Cardiac muscle cell (in vitro differentiated cells and primary cell): ENCODE data around the gene TBC1D4. TPM values are rescaled to one million over a fixed set of nuclear protein-coding genes. Genes with fewer than 3 reads are reported as not detected.

Source experiments
- DNase-seq, 2 donors: peaks; one replicate each; pipeline versions ENCODE4 v3.0.0 to v3.0.0-alpha.2; 2010 to 2017; ENCODE audit warnings: low read depth in 1 of 2, low spot score in 1 of 2
- H3K27ac ChIP-seq: fragments of 200-600 bp; sonication (generic); 2 replicates; pipeline ENCODE4 v1.5.1; 2016
- H3K27me3 ChIP-seq: fragments of 200-600 bp; sonication (generic); 2 replicates; pipeline ENCODE4 v1.6.0; 2016; ENCODE audit warnings: control low read depth
- H3K36me3 ChIP-seq: fragments of 200-600 bp; sonication (generic); 2 replicates; pipeline ENCODE4 v1.5.1; 2016; ENCODE audit warnings: control low read depth
- H3K4me1 ChIP-seq: fragments of 200-600 bp; sonication (generic); 2 replicates; pipeline ENCODE4 v1.8.1; 2017; ENCODE audit warnings: low read depth, mild to moderate bottlenecking, mixed run types
- H3K4me3 ChIP-seq: fragments of 200-600 bp; sonication (generic); 2 replicates; pipeline ENCODE4 v1.5.1; 2016; ENCODE audit warnings: mild to moderate bottlenecking
- H3K9me3 ChIP-seq: fragments of 200-600 bp; sonication (generic); 2 replicates; pipeline ENCODE4 v1.5.1; 2017; ENCODE audit warnings: low read depth, mild to moderate bottlenecking, control low read depth
- CTCF ChIP-seq: IDR thresholded peaks from 2 replicates; pipeline ENCODE4 v1.5.1; 2012; ENCODE audit warnings: low read depth, mild to moderate bottlenecking, low read length
- polyA plus RNA-seq: library from polyadenylated mRNA; unstranded; fragments of >200 nt; fragmentation: Nextera tagmentation; extraction: Ambion mirVana; gene quantifications from 2 replicates; pipeline ENCODE4 v1.2.1, GENCODE V29; 2016
- total RNA-seq: library from RNA; depleted of rRNA; stranded (reverse); fragments of >200 nt; gene quantifications from 2 replicates; pipeline ENCODE4 v1.2.3, GENCODE V29; 2016

The TBC1D4 gene
- total and polyA plus RNA-seq, 2 experiments from 2014 or later = 14.8 to 43.7 TPM

DNA sequence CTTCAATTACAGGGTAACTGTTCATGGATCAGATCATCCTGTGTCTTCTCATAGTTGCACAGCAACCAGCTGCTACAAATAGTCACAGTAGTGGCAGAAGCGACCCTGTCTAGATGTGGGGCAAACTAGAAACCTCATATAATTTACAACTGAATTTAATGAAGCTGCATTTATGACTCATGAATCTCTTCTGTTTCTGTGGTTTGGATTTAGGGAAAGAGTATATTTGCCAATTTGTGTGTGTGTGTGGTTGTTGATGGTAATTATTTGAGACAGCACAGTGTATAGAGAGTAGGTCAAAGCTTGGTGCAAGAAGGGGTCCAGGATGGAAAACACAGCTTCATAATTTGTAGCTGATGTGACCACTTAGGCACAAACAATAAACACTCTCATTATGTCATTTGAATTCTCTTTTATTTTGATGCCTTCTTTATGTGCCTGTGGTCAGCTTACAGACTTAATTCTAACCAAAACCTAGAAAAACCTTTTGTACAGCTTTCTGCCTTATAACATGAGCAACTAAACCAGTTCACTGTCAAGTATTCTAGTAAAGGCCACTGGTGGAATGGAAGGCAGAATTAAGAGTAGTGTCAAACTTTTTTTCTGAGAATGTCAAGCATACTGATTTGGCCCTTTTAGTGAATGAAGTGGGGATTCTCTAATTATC is 218.1 kb downstream of the TBC1D4 start:
- no peaks in the 10 kb centered on the region for H3K36me3 ChIP-seq
- no peak overlapping the region for H3K4me3 ChIP-seq
- H3K27me3 ChIP-seq = no peaks in the 10 kb centered on the region
- no peak for TF ChIP-seq CTCF
- no peak overlapping the region for H3K27ac ChIP-seq
- peak in 1 of 2 donors; percentile 6 for DNase-seq
- H3K9me3 ChIP-seq = no peaks in the 10 kb centered on the region
- H3K4me1 ChIP-seq = no peaks in the 10 kb centered on the region

DNA sequence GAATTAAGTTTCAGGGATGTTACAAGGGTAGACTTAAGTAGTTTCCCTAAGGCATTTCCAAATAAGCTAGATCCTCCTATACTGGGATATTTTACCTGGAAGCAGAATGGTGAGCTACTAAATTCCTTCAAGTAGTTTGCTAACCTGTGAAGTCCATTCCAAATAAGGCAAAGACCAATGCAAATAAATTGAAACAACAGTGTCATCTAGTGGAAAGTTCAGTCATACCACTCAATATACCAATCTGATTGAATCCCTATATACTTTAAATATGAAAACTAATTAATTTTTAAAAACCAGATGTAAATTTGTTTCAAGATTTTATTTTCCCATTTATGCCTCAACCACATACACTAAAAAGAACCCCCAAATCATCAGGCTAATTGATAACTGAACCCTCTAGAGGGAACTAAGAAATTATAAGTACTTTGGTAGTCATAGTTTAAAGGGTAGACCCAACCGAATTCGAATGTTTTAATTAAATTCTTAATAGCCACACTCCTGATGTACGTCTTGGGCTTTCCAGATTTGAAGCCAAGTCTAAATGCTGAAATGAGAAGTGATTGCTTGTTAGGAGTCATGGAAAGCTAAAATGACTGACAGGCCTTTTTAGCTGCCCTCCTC is 223.7 kb downstream of the TBC1D4 start:
- peak; percentile 54 to 70 for DNase-seq
- Histone ChIP-seq H3K27ac (no peak overlapping the region), H3K27me3 (no peaks in the 10 kb centered on the region), H3K4me1 (no peaks in the 10 kb centered on the region), H3K9me3 (no peaks in the 10 kb centered on the region), H3K4me3 (no peak overlapping the region), H3K36me3 (no peaks in the 10 kb centered on the region)
- TF ChIP-seq CTCF = peak; percentile 69

DNA sequence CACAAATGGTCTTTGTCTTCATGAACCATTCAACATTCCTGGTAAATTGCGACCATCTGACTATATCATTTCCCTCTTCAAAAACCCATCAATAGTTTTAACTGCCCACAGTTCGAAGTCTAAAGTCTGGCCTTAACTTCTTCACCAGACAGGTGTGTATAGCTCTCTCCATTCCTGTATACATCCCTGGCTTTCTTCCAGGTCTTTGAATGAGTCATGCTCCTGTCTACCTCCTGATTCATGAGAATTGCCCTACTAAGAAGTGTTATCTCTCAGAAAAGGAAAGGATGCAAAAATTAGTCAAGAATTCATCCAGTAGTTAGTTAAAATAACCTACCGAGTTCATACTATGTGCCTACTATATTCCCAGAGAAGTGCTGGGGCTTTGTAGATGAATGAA is 225.0 kb downstream of the TBC1D4 start:
- Histone ChIP-seq H3K4me3 (no peak overlapping the region), H3K27ac (no peak overlapping the region), H3K27me3 (no peaks in the 10 kb centered on the region), H3K9me3 (no peaks in the 10 kb centered on the region), H3K4me1 (no peaks in the 10 kb centered on the region), H3K36me3 (no peaks in the 10 kb centered on the region)
- DNase-seq = no peak
- TF ChIP-seq CTCF = no peak

DNA sequence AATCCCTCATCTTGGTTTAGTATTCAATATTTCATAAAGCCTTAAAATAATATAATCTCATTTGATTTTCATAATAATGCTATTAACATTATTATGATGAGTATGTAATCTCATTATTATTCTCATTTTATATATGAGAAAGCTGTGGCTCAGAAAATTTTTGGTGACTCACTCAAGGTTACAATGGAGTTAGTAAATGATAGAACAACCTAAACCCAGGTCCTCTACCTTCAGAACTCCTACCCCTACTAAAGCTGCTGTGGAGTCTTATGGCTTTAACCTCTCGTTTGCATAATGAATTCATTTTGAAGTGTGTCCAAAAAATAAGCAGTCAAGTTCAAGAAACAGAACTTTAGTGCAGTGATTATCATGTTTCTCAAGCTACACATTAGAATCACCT is 226.3 kb downstream of the TBC1D4 start:
- TF ChIP-seq CTCF = no peak
- H3K27ac ChIP-seq = no peak overlapping the region
- no peak overlapping the region for H3K4me3 ChIP-seq
- H3K27me3 ChIP-seq = no peaks in the 10 kb centered on the region
- H3K4me1 ChIP-seq = no peaks in the 10 kb centered on the region
- H3K36me3 ChIP-seq = no peaks in the 10 kb centered on the region
- DNase-seq = peak in 1 of 2 donors; percentile 11
- no peaks in the 10 kb centered on the region for H3K9me3 ChIP-seq

DNA sequence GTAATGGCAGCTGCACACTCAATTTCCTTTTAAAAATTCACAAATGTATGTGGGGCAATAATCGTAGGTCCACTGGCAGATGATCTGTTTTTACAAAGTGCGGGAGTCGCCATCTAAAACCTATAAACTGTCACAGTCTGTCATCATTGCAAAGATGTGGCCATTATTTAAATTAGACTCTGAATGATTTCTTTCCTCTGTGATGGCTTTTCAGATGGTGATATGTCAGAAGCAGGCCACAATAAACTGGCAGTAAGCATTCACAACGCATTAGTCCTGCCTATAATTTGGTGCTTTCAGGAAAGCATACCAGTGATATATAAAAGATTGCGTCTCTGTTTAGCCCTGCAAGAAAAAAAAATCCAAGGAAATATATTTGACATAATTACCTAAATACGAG is 226.8 kb downstream of the TBC1D4 start:
- DNase-seq = no peak
- TF ChIP-seq CTCF = no peak

More for the DNA sequence above, 226.8 kb downstream of the TBC1D4 start:
- no peaks in the 10 kb centered on the region for H3K9me3 ChIP-seq
- H3K4me1 ChIP-seq = no peaks in the 10 kb centered on the region
- no peaks in the 10 kb centered on the region for H3K36me3 ChIP-seq
- H3K27ac ChIP-seq = no peak overlapping the region
- H3K4me3 ChIP-seq = no peak overlapping the region
- H3K27me3 ChIP-seq = no peaks in the 10 kb centered on the region
